NCI-H2029 (cell line): ENCODE data around the gene AHCYL2.
A peak's percentile ranks its signal among the peaks of the same experiment; 100 is the strongest.
"Not testable (repeated sequence)": the region's sequence is repeated elsewhere in the genome, so short reads cannot be mapped to it uniquely, and the experiment has no call there.

Source experiments
- DNase-seq: peaks from one replicate; lab custom pipeline; 2025; lab: John Stamatoyannopoulos, UW

Gene AHCYL2

GRCh38 chr7:129423700-129424410, 199.0 kb downstream of the AHCYL2 start:
- DNase-seq: no peak

- no peak for DNase-seq
These were observed 201.7 kb downstream of the AHCYL2 start for GRCh38 chr7:129426482-129426881.

- no peak for DNase-seq
These were observed 202.8 kb downstream of the AHCYL2 start for GRCh38 chr7:129427526-129428045.

- DNase-seq: no peak
These were observed 207.2 kb downstream of the AHCYL2 start for GRCh38 chr7:129431911-129432643.

- DNase-seq: peak; percentile 56
These were observed 209.2 kb downstream of the AHCYL2 start, which contains the start of gene STRIP2 for GRCh38 chr7:129433847-129434674. Gene STRIP2 (plus strand): TSS chr7:129434432. CDS start chr7:129434473, 41 bp downstream.

GRCh38 chr7:129434675-129435318, 210.0 kb downstream of the AHCYL2 start:
- DNase-seq: no peak

- DNase-seq: no peak
These were observed 210.6 kb downstream of the AHCYL2 start for GRCh38 chr7:129435414-129435829.

- DNase-seq: no peak
These were observed 211.6 kb downstream of the AHCYL2 start for GRCh38 chr7:129436335-129436923.

- no peak for DNase-seq
These were observed 212.4 kb downstream of the AHCYL2 start for GRCh38 chr7:129437190-129437589.

- DNase-seq: no peak
These were observed 213.5 kb downstream of the AHCYL2 start for GRCh38 chr7:129438281-129438838.

- no peak for DNase-seq
These were observed 214.2 kb downstream of the AHCYL2 start for GRCh38 chr7:129438839-129439651.

GRCh38 chr7:129439963-129440625, 215.3 kb downstream of the AHCYL2 start:
- DNase-seq: no peak

GRCh38 chr7:129443612-129444011, 218.8 kb downstream of the AHCYL2 start:
- DNase-seq: no peak

GRCh38 chr7:129444776-129445175, 219.9 kb downstream of the AHCYL2 start:
- DNase-seq: not testable (repeated sequence)

- not testable (repeated sequence) for DNase-seq
These were observed 222.1 kb downstream of the AHCYL2 start for GRCh38 chr7:129446925-129447324.

GRCh38 chr7:129447445-129447844, 222.6 kb downstream of the AHCYL2 start:
- DNase-seq: not testable (repeated sequence)

GRCh38 chr7:129448608-129449007, 223.8 kb downstream of the AHCYL2 start:
- not testable (repeated sequence) for DNase-seq

GRCh38 chr7:129450295-129450694, 225.5 kb downstream of the AHCYL2 start:
- no peak for DNase-seq

GRCh38 chr7:129452589-129453231, 227.9 kb downstream of the AHCYL2 start:
- DNase-seq: no peak
